Peyer's patch (tissue), 4 donors: ENCODE measurements around the gene MXRA8.

ENCODE experiments used
- POLR2A ChIP-seq, 2 donors: fragments of 450-650 bp; IDR thresholded peaks; one replicate each; pipeline ENCODE4 v1.5.1; 2017; ENCODE audit warnings: antibody characterized with exemption in 2 of 2, mild to moderate bottlenecking in 2 of 2, moderate library complexity in 2 of 2
- TF ChIP-seq, protein P1 (sequence below), 6 experiments: fragments of 450-650 bp in 4 of 6; fragments of 200-600 bp in 2 of 6; sonication (generic) in 1 of 6; IDR thresholded peaks; one replicate each; pipeline ENCODE4 v1.5.1; 2017 to 2019; ENCODE audit warnings: antibody characterized with exemption in 6 of 6, mild to moderate bottlenecking in 3 of 6, moderate library complexity in 1 of 6

- TF ChIP-seq POLR2A (IDR thresholded peaks at IDR 0.05): no peak
- TF ChIP-seq, protein P1, sequence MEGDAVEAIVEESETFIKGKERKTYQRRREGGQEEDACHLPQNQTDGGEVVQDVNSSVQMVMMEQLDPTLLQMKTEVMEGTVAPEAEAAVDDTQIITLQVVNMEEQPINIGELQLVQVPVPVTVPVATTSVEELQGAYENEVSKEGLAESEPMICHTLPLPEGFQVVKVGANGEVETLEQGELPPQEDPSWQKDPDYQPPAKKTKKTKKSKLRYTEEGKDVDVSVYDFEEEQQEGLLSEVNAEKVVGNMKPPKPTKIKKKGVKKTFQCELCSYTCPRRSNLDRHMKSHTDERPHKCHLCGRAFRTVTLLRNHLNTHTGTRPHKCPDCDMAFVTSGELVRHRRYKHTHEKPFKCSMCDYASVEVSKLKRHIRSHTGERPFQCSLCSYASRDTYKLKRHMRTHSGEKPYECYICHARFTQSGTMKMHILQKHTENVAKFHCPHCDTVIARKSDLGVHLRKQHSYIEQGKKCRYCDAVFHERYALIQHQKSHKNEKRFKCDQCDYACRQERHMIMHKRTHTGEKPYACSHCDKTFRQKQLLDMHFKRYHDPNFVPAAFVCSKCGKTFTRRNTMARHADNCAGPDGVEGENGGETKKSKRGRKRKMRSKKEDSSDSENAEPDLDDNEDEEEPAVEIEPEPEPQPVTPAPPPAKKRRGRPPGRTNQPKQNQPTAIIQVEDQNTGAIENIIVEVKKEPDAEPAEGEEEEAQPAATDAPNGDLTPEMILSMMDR (IDR thresholded peaks at IDR 0.05): no peak
These were observed 11.2 kb downstream of the MXRA8 start for GRCh38 chr1:1347026-1347595.
